HEK293T (cell line): ENCODE results near the gene GOPC.
A peak's percentile ranks its signal among the peaks of the same experiment; 100 is the strongest.

Source experiments
- CTCF ChIA-PET: fragments of 350-600 bp; formaldehyde crosslinking; extraction: SDS; loops from one replicate; lab custom pipeline; 2021; ENCODE audit warnings: antibody characterized with exemption, inconsistent platforms; lab: Yijun Ruan, JAX
- POLR2A ChIA-PET: fragments of 350-600 bp; formaldehyde crosslinking; extraction: SDS; loops from one replicate; lab custom pipeline; 2020; ENCODE audit warnings: antibody characterized with exemption, inconsistent platforms; lab: Yijun Ruan, JAX
- DNase-seq: peaks from one replicate; pipeline ENCODE4 v3.0.0; 2012; ENCODE audit warnings: mixed read lengths; ENCODE audit errors: extremely low spot score
- ARNT ChIP-seq: fragments of 450-650 bp; IDR thresholded peaks from 2 replicates; pipeline ENCODE4 v1.6.1; 2017; ENCODE audit warnings: mild to moderate bottlenecking
- BHLHE40 ChIP-seq: fragments of 450-650 bp; IDR thresholded peaks from 2 replicates; pipeline ENCODE4 v1.6.1; 2016; ENCODE audit warnings: mild to moderate bottlenecking, moderate library complexity, borderline replicate concordance
- CTBP1 ChIP-seq: fragments of 450-650 bp; IDR thresholded peaks from 2 replicates; pipeline ENCODE4 v1.6.1; 2016; ENCODE audit warnings: borderline replicate concordance
- ELF4 ChIP-seq: fragments of 450-650 bp; IDR thresholded peaks from 2 replicates; pipeline ENCODE4 v1.6.1; 2017; ENCODE audit warnings: antibody characterized with exemption
- FOXA1 ChIP-seq: fragments of 450-650 bp; IDR thresholded peaks from 2 replicates; pipeline ENCODE4 v1.6.1; 2016; ENCODE audit warnings: mild to moderate bottlenecking
- FOXK2 ChIP-seq: fragments of 450-650 bp; IDR thresholded peaks from 2 replicates; pipeline ENCODE4 v1.6.1; 2016; ENCODE audit warnings: mild to moderate bottlenecking
- FOXM1 ChIP-seq: fragments of 450-650 bp; IDR thresholded peaks from 2 replicates; pipeline ENCODE4 v1.6.1; 2017; ENCODE audit warnings: mild to moderate bottlenecking, borderline replicate concordance
- HDGF ChIP-seq: fragments of 450-650 bp; IDR thresholded peaks from 2 replicates; pipeline ENCODE4 v1.6.1; 2017; ENCODE audit warnings: antibody characterized with exemption, borderline replicate concordance
- L3MBTL2 ChIP-seq: fragments of 450-650 bp; conservative IDR thresholded peaks from 2 replicates; pipeline ENCODE4 v1.6.1; 2016; ENCODE audit warnings: mild to moderate bottlenecking
- LEF1 ChIP-seq: fragments of 450-650 bp; IDR thresholded peaks from 2 replicates; pipeline ENCODE4 v1.6.1; 2017; ENCODE audit warnings: mild to moderate bottlenecking, borderline replicate concordance
- NFRKB ChIP-seq: fragments of 450-650 bp; IDR thresholded peaks from 2 replicates; pipeline ENCODE4 v1.6.1; 2016; ENCODE audit warnings: mild to moderate bottlenecking, moderate library complexity
- SP1 ChIP-seq: fragments of 450-650 bp; IDR thresholded peaks from 2 replicates; pipeline ENCODE4 v1.6.1; 2017
- SUZ12 ChIP-seq: fragments of 450-650 bp; IDR thresholded peaks from 2 replicates; pipeline ENCODE4 v1.6.1; 2016; ENCODE audit warnings: mild to moderate bottlenecking
- TARDBP ChIP-seq: fragments of 450-650 bp; IDR thresholded peaks from 2 replicates; pipeline ENCODE4 v1.6.1; 2016
- ZNF384 ChIP-seq: fragments of 450-650 bp; IDR thresholded peaks from 2 replicates; pipeline ENCODE4 v1.6.1; 2016
- TF ChIP-seq, protein P1 (sequence below): fragments of 450-650 bp; IDR thresholded peaks from 2 replicates; pipeline ENCODE4 v1.6.1; 2016

The GOPC gene

DNA sequence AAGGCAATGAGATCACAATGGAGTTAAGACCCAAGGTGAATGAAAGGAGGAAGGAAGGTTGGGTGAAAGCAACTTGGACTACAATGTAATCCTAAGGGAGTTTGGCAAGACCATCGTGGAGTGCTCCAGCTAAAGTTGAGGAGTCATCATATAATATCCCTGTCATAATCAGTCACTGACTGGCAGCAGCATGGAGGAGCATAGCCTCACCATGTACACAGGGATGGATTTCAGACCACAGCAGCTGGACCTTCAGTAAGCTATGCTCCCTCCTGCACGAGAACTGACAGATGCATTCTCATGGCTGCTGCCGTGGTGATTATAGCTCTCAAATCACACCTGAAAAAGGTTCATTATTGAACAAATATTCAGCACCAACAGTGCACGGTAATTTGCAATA is 43.0 kb downstream of the GOPC start:
- CTCF ChIA-PET: interaction anchor here (1.8 kb wide), 1 partner anchor 24 kb away, joined by 4 read pairs; no protein-coding TSS in a partner anchor
- DNase-seq: no peak
- TF ChIP-seq L3MBTL2 (no peak), ARNT (no peak), ELF4 (no peak), LEF1 (no peak), FOXM1 (no peak), SP1 (no peak), NFRKB (no peak), ZNF384 (no peak), TARDBP (no peak), BHLHE40 (no peak), HDGF (no peak), FOXA1 (no peak)
- TF ChIP-seq, protein P1, sequence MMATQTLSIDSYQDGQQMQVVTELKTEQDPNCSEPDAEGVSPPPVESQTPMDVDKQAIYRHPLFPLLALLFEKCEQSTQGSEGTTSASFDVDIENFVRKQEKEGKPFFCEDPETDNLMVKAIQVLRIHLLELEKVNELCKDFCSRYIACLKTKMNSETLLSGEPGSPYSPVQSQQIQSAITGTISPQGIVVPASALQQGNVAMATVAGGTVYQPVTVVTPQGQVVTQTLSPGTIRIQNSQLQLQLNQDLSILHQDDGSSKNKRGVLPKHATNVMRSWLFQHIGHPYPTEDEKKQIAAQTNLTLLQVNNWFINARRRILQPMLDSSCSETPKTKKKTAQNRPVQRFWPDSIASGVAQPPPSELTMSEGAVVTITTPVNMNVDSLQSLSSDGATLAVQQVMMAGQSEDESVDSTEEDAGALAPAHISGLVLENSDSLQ: no peak
- POLR2A ChIA-PET: no interaction called here

DNA sequence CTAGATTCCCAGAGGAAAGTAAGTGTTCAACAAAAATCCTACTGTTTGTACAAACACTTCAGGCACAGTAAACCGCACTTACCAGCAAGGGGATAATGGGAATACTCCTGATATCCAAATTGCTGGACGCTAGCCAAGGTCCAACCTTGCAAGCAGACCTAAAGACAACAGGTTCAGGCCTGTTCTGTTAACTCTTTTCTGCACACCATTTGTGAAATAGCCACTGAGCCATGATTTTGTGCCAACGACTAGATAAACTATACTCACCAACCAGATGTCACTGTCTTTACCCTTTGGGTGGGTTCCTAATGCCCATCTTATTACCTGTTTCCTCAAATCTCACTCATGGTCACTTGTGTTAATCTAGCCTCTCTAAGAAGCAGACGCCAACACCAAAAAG is 43.5 kb downstream of the GOPC start:
- no peak for DNase-seq
- ChIA-PET CTCF (interaction anchor here (1.8 kb wide), 1 partner anchor 25 kb away, joined by 4 read pairs; no protein-coding TSS in a partner anchor), POLR2A (no interaction called here)
- no peak for TF ChIP-seq FOXM1
- TF ChIP-seq, protein P1: no peak
- TF ChIP-seq FOXK2: no peak
- TF ChIP-seq ELF4: no peak
- no peak for TF ChIP-seq LEF1
- no peak for TF ChIP-seq BHLHE40
- TF ChIP-seq ARNT: no peak
- TF ChIP-seq FOXA1: no peak
- TF ChIP-seq SUZ12: no peak
- no peak for TF ChIP-seq NFRKB
- TF ChIP-seq ZNF384: no peak
- TF ChIP-seq L3MBTL2: no peak
- no peak for TF ChIP-seq TARDBP
- TF ChIP-seq SP1: no peak
- no peak for TF ChIP-seq CTBP1
- TF ChIP-seq HDGF: no peak

DNA sequence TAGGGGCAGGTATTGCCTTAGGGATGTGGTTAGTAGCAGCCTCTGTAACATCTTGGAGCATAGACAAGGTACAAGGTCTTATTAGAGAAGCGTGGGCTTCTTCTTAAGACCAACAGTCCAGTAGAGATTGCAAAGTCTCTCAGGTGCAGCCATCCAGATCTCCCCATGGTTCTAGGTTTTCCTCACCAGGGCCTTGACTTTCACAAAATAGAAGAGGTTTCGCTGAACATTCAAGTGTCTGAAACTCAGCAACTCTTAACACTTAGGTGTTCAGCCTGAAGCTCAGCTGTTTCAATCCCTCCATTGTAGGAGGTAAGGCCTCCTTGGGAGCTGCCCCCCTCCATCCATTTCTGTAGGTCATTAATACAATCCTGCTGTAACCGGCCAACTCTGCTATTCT is 44.4 kb downstream of the GOPC start:
- DNase-seq: no peak
- TF ChIP-seq FOXA1 (no peak), SUZ12 (no peak), FOXK2 (no peak), NFRKB (no peak), SP1 (no peak), TARDBP (no peak), FOXM1 (no peak), ELF4 (no peak), L3MBTL2 (no peak), CTBP1 (no peak), HDGF (no peak)
- TF ChIP-seq, protein P1: no peak
- CTCF ChIA-PET: interaction anchor here (1.8 kb wide), 1 partner anchor 26 kb away, joined by 4 read pairs; no protein-coding TSS in a partner anchor
- POLR2A ChIA-PET: no interaction called here

DNA sequence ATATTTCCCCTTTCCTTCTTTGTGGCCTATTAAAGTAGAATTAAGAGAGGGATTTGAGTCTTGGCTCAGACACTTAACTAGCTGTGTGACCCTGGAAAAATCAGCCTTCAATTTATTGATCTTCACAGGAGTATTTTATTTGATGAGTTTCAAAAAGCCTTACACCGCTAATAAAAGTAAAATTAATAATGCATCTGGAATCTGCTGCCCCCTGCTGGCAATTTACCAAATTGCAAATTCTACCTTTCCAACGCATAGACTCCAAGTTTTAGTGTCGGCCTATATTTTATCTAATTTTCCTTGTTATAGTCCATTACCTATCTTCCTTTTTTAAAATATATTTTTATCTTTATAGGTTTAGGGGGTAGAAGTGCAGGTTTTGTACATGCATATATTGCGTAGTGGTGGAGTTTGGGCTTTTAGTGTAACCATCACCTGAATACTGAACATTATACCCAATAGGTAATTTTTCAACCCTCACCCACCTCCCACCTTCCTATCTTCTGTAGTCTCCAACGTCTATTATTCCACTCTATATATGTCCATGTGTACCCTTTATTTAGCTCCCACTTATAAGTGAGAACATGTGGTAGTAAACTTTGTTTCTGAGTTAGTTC is 46.3 kb downstream of the GOPC start:
- CTCF ChIA-PET: interaction anchor here (0.6 to 0.7 kb wide), 5 partner anchors 20 to 106 kb away, joined by 3 to 5 read pairs (median 3); no protein-coding TSS in a partner anchor
- DNase-seq: peak; percentile 25
- POLR2A ChIA-PET: no interaction called here
- TF ChIP-seq FOXK2: no peak
- no peak for TF ChIP-seq L3MBTL2
- TF ChIP-seq SUZ12: no peak
- TF ChIP-seq FOXA1: no peak
- TF ChIP-seq, protein P1: no peak
- no peak for TF ChIP-seq NFRKB
- no peak for TF ChIP-seq CTBP1

DNA sequence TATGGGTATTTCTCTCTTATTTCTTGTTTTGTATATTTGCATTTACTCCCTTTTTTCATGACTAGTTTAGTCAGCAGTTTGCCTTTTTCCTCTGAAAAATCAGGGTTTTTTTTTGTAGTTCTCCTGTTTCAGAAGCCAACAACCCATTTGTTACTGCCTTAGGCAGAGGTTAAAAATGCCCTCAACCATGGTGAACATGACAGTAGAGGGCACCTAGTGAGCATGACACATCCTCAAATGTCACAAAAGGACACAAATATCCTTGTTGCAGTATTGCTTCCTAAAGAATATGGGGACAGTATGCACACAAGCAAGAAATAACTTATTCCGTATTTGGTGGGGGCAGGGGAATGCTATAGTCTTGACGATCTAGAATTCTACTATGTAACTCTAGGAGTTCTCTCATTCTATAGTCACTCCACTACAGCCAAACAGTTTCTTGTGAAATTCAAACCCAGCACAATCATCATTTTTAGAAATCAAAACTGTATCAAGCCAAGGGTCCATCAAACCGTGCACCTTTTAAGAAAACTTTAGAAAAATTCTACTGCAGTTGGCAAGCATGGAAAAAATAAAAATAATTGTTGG is 47.0 kb downstream of the GOPC start:
- ChIA-PET CTCF (interaction anchor here (0.6 to 1.3 kb wide), 6 partner anchors 11 to 105 kb away, joined by 3 to 6 read pairs (median 3); no protein-coding TSS in a partner anchor), POLR2A (interaction anchor here (1.6 kb wide), 1 partner anchor 47 kb away, joined by 4 read pairs; the partner anchor contains the start of gene GOPC)
- DNase-seq: no peak
- TF ChIP-seq ELF4 (no peak), L3MBTL2 (no peak), CTBP1 (no peak), BHLHE40 (no peak), HDGF (no peak), SUZ12 (no peak), LEF1 (no peak), ARNT (no peak), TARDBP (no peak), FOXK2 (no peak), NFRKB (no peak)
- TF ChIP-seq, protein P1: no peak
